ENCODE data around the gene OSBPL1A. TPM values are rescaled to one million over a fixed set of nuclear protein-coding genes. Genes with fewer than 3 reads are reported as not detected.

Gene OSBPL1A
- total and polyA plus RNA-seq, 2 experiments from 2014 or later, result 14.9 to 24.1 TPM

- no peak for DNase-seq
- H3K9me3 ChIP-seq (ENCODE audit: low read depth), result no peaks in the 10 kb centered on the region
- H3K27me3 ChIP-seq (replicated peaks; ENCODE audit: insufficient read depth), result no peaks in the 10 kb centered on the region
- no peaks in the 10 kb centered on the region for H3K4me1 ChIP-seq (ENCODE audit: insufficient read depth)
- in situ Hi-C loops (cut with MboI), result no loop called here
- no peaks in the 10 kb centered on the region for H3K36me3 ChIP-seq (ENCODE audit: low read depth)
- no peak overlapping the region for H3K9ac ChIP-seq
- WGBS, 2 experiments (ENCODE audit: low coverage in 1 of 2, low lambda C conversion rate in 2 of 2, missing lambda C conversion rate in 2 of 2), result 92 to 98% methylated on average over 4 of the region's 4 CpGs
- no peak overlapping the region for H3K4me3 ChIP-seq
- H3F3A ChIP-seq (ENCODE audit: insufficient read depth), result no peaks in the 10 kb centered on the region
- no peak overlapping the region for H3K4me2 ChIP-seq (ENCODE audit: unreplicated experiment)
- no peak overlapping the region for H3K27ac ChIP-seq
- no peaks in the 10 kb centered on the region for H4K20me1 ChIP-seq (ENCODE audit: insufficient read depth)
- TF ChIP-seq EZH2phosphoT487 (IDR thresholded peaks at IDR 0.05; ENCODE audit: insufficient read depth, low read depth) (no peak), EZH2 (IDR thresholded peaks at IDR 0.05; ENCODE audit: insufficient read depth, poor library complexity, severe bottlenecking) (no peak)
- no peaks in the 10 kb centered on the region for H3K9me2 ChIP-seq (ENCODE audit: insufficient read depth)
- H3K79me2 ChIP-seq (ENCODE audit: insufficient read depth), result no peaks in the 10 kb centered on the region
- no peak overlapping the region for H2AFZ ChIP-seq
Measured at GRCh38 chr18:24196764-24197163, 200.9 kb downstream of the OSBPL1A start.

- no peaks in the 10 kb centered on the region for H3F3A ChIP-seq (ENCODE audit: insufficient read depth)
- H3K36me3 ChIP-seq (ENCODE audit: low read depth), result no peaks in the 10 kb centered on the region
- H3K4me3 ChIP-seq, result no peak overlapping the region
- no peaks in the 10 kb centered on the region for H3K9me2 ChIP-seq (ENCODE audit: insufficient read depth)
- H4K20me1 ChIP-seq (ENCODE audit: insufficient read depth), result no peaks in the 10 kb centered on the region
- no peak for TF ChIP-seq EZH2 (IDR thresholded peaks at IDR 0.05; ENCODE audit: insufficient read depth, poor library complexity, severe bottlenecking)
- no peak for TF ChIP-seq EZH2phosphoT487 (IDR thresholded peaks at IDR 0.05; ENCODE audit: insufficient read depth, low read depth)
- in situ Hi-C loops (cut with MboI), result no loop called here
- H3K4me2 ChIP-seq (ENCODE audit: unreplicated experiment), result no peak overlapping the region
- WGBS, 2 experiments (ENCODE audit: low coverage in 1 of 2, low lambda C conversion rate in 2 of 2, missing lambda C conversion rate in 2 of 2), result 83 to 89% methylated on average over 9 of the region's 9 CpGs
- H3K27ac ChIP-seq, result no peak overlapping the region
- no peaks in the 10 kb centered on the region for H3K27me3 ChIP-seq (replicated peaks; ENCODE audit: insufficient read depth)
- H3K79me2 ChIP-seq (ENCODE audit: insufficient read depth), result no peaks in the 10 kb centered on the region
- H3K9me3 ChIP-seq (ENCODE audit: low read depth), result no peaks in the 10 kb centered on the region
- no peak for DNase-seq
- H3K9ac ChIP-seq, result no peak overlapping the region
- H2AFZ ChIP-seq, result no peak overlapping the region
- H3K4me1 ChIP-seq (ENCODE audit: insufficient read depth), result no peaks in the 10 kb centered on the region
Measured at GRCh38 chr18:24195296-24196053, 202.1 kb downstream of the OSBPL1A start.

- no peaks in the 10 kb centered on the region for H3K4me1 ChIP-seq (ENCODE audit: insufficient read depth)
- no peaks in the 10 kb centered on the region for H3K9me3 ChIP-seq (ENCODE audit: low read depth)
- no peaks in the 10 kb centered on the region for H3K36me3 ChIP-seq (ENCODE audit: low read depth)
- no peak for DNase-seq
- H3K79me2 ChIP-seq (ENCODE audit: insufficient read depth), result no peaks in the 10 kb centered on the region
- TF ChIP-seq EZH2phosphoT487 (IDR thresholded peaks at IDR 0.05; ENCODE audit: insufficient read depth, low read depth), result no peak
- TF ChIP-seq EZH2 (IDR thresholded peaks at IDR 0.05; ENCODE audit: insufficient read depth, poor library complexity, severe bottlenecking), result no peak
- no peak overlapping the region for H3K4me2 ChIP-seq (ENCODE audit: unreplicated experiment)
- in situ Hi-C loops (cut with MboI), result no loop called here
- H3K4me3 ChIP-seq, result no peak overlapping the region
- H3K9me2 ChIP-seq (ENCODE audit: insufficient read depth), result no peaks in the 10 kb centered on the region
- H4K20me1 ChIP-seq (ENCODE audit: insufficient read depth), result no peaks in the 10 kb centered on the region
- H3K27ac ChIP-seq, result no peak overlapping the region
- no peaks in the 10 kb centered on the region for H3K27me3 ChIP-seq (replicated peaks; ENCODE audit: insufficient read depth)
- no peak overlapping the region for H3K9ac ChIP-seq
- no peaks in the 10 kb centered on the region for H3F3A ChIP-seq (ENCODE audit: insufficient read depth)
- WGBS, 2 experiments (ENCODE audit: low coverage in 1 of 2, low lambda C conversion rate in 2 of 2, missing lambda C conversion rate in 2 of 2), result 97% methylated on average over 2 of the region's 2 CpGs
- no peak overlapping the region for H2AFZ ChIP-seq
Measured at GRCh38 chr18:24190590-24190989, 207.0 kb downstream of the OSBPL1A start.

- Histone ChIP-seq H4K20me1 (ENCODE audit: insufficient read depth) (no peaks in the 10 kb centered on the region), H3K4me2 (ENCODE audit: unreplicated experiment) (no peak overlapping the region), H3K9ac (no peak overlapping the region), H3F3A (ENCODE audit: insufficient read depth) (no peaks in the 10 kb centered on the region), H3K79me2 (ENCODE audit: insufficient read depth) (no peaks in the 10 kb centered on the region), H3K27ac (no peak overlapping the region), H3K4me3 (no peak overlapping the region), H3K36me3 (ENCODE audit: low read depth) (no peaks in the 10 kb centered on the region), H2AFZ (no peak overlapping the region), H3K9me2 (ENCODE audit: insufficient read depth) (no peaks in the 10 kb centered on the region), H3K9me3 (ENCODE audit: low read depth) (no peaks in the 10 kb centered on the region), H3K27me3 (replicated peaks; ENCODE audit: insufficient read depth) (no peaks in the 10 kb centered on the region), H3K4me1 (ENCODE audit: insufficient read depth) (no peaks in the 10 kb centered on the region)
- WGBS, 2 experiments (ENCODE audit: low coverage in 1 of 2, low lambda C conversion rate in 2 of 2, missing lambda C conversion rate in 2 of 2), result 95 to 98% methylated on average over 15 of the region's 15 CpGs
- no peak for DNase-seq
- TF ChIP-seq EZH2 (IDR thresholded peaks at IDR 0.05; ENCODE audit: insufficient read depth, poor library complexity, severe bottlenecking) (no peak), EZH2phosphoT487 (IDR thresholded peaks at IDR 0.05; ENCODE audit: insufficient read depth, low read depth) (no peak)
- in situ Hi-C loops (cut with MboI), result no loop called here
Measured at GRCh38 chr18:24189664-24190346, 207.8 kb downstream of the OSBPL1A start.

Measured in GM23248 (cell line).